ENCODE measurements around the gene CFAP100.

The CFAP100 gene

GRCh38 chr3:126440709-126440995, 45.9 kb downstream of the CFAP100 start:
- no peak for DNase-seq (ENCODE audit: low read depth, low spot score)

GRCh38 chr3:126441256-126441880, 46.7 kb downstream of the CFAP100 start:
- DNase-seq (ENCODE audit: low read depth, low spot score): no peak

GRCh38 chr3:126442094-126442855, 47.6 kb downstream of the CFAP100 start:
- no peak for DNase-seq (ENCODE audit: low read depth, low spot score)

- no peak for DNase-seq (ENCODE audit: low read depth, low spot score)
Measured at GRCh38 chr3:126442856-126443242, 48.1 kb downstream of the CFAP100 start.

GRCh38 chr3:126445506-126445905, 50.8 kb downstream of the CFAP100 start:
- no peak for DNase-seq (ENCODE audit: low read depth, low spot score)

GRCh38 chr3:126446301-126446700, 51.6 kb downstream of the CFAP100 start:
- DNase-seq (ENCODE audit: low read depth, low spot score): no peak

- DNase-seq (ENCODE audit: low read depth, low spot score): no peak
Measured at GRCh38 chr3:126446791-126447190, 52.1 kb downstream of the CFAP100 start.

GRCh38 chr3:126447456-126448106, 52.9 kb downstream of the CFAP100 start:
- DNase-seq (ENCODE audit: low read depth, low spot score): no peak

- no peak for DNase-seq (ENCODE audit: low read depth, low spot score)
Measured at GRCh38 chr3:126448136-126448892, 53.6 kb downstream of the CFAP100 start.

- DNase-seq (ENCODE audit: low read depth, low spot score): no peak
Measured at GRCh38 chr3:126448893-126449180, 54.1 kb downstream of the CFAP100 start.

GRCh38 chr3:126449621-126450051, 54.9 kb downstream of the CFAP100 start:
- no peak for DNase-seq (ENCODE audit: low read depth, low spot score)

- DNase-seq (ENCODE audit: low read depth, low spot score): no peak
Measured at GRCh38 chr3:126450219-126450618, 55.5 kb downstream of the CFAP100 start.

- no peak for DNase-seq (ENCODE audit: low read depth, low spot score)
Measured at GRCh38 chr3:126450744-126451143, 56.0 kb downstream of the CFAP100 start.

- DNase-seq (ENCODE audit: low read depth, low spot score): no peak
Measured at GRCh38 chr3:126451511-126451910, 56.8 kb downstream of the CFAP100 start.

GRCh38 chr3:126452213-126452612, 57.5 kb downstream of the CFAP100 start:
- DNase-seq (ENCODE audit: low read depth, low spot score): no peak

- no peak for DNase-seq (ENCODE audit: low read depth, low spot score)
Measured at GRCh38 chr3:126454025-126454424, 59.3 kb downstream of the CFAP100 start.

GRCh38 chr3:126454437-126455198, 59.9 kb downstream of the CFAP100 start:
- DNase-seq (ENCODE audit: low read depth, low spot score): no peak

GRCh38 chr3:126456211-126456610, 61.5 kb downstream of the CFAP100 start:
- no peak for DNase-seq (ENCODE audit: low read depth, low spot score)

- DNase-seq (ENCODE audit: low read depth, low spot score): no peak
Measured at GRCh38 chr3:126456766-126457388, 62.2 kb downstream of the CFAP100 start.

GRCh38 chr3:126459111-126459762, 64.5 kb downstream of the CFAP100 start:
- DNase-seq (ENCODE audit: low read depth, low spot score): no peak

- DNase-seq (ENCODE audit: low read depth, low spot score): no peak
Measured at GRCh38 chr3:126459763-126460127, 65.0 kb downstream of the CFAP100 start.
